ENCODE results near the gene KRT6C.
"Not testable (repeated sequence)": the region's sequence is repeated elsewhere in the genome, so short reads cannot be mapped to it uniquely, and the experiment has no call there.

The KRT6C gene

GRCh38 chr12:52455821-52456220 lies 17.8 kb downstream of the KRT6C start:
- no peak for DNase-seq (ENCODE audit: low read depth)

DNA sequence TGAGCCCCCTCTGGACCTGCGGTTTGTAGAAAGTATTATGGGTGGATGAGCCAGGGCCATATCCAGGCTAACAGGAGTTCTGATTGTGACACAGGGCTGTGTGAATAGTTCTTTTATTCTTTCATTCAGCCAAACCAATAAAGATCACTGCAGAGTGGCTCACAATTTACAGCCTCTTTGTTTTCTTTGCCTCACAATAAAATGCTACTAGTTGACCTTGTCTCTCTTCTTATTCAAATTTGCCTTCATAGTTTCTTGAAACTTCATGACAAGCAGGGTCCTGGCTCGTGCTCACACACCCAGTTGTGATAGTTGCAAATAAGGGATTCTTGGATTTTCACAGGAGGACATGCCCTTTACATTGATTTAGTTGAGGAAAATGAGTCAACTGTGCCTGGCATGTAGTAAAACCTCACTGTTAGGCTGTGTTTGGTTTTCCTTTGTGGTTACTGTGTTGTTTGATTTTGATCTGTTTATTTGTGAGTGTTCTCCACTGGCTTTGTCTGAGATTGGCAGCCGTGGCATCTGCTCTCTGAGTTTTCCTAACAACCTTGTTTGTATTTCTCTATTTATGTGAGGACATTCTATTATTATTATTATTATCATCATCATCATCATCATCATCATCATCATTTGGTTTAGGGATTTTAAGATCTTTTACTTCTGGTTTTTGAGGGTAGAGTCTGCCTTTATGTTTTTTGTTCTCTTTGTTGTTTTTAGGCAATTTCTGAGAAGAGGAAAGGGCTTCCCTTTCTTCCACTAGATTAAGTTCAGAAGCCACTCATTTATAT lies 19.0 kb downstream of the KRT6C start:
- DNase-seq (ENCODE audit: low read depth): no peak

GRCh38 chr12:52452101-52452500 lies 21.5 kb downstream of the KRT6C start, which contains the start of gene KRT6B:
KRT6B (minus strand) TSS chr12:52452146; CDS start chr12:52452078, 68 bp downstream.
- DNase-seq (ENCODE audit: low read depth): no peak

DNA sequence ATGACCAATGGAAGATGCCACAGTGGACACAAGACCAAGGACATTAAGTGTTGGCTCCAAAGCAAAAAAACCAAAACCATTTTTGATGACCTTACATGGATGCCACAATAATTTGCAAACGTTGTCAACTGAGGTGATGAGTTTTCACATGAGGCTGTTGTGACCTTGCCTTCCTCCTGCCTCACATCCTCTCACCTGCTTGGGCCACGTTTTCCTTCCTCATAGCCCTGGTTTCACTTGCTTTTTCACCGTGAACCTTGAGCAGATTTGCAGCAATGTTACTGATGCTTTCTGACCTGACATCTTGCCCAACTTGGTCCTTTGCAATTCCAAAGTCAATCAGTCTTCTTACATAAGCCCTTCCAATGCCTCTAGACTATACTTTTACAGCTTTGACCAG lies 25.4 kb downstream of the KRT6C start:
- no peak for DNase-seq (ENCODE audit: low read depth)

DNA sequence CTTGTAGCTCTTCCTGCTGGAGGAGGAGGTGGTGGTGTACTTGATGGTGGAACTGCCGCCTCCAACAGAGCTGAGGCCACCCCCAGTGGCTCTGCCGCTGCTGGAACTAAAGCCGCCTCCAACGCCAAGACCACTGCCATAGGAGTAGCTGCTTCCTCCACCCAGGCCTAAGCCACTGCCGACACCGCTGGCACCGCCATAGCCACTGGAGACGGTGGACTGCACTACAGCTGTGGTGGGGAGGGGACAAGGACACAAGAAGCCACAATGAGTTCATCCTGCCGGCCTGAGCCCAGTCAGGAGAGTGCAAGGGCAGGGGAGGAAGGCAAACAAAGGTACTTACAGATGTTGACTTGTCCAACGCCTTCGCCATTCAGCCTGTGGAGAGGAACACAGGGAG lies 26.4 kb downstream of the KRT6C start:
- not testable (repeated sequence) for DNase-seq (ENCODE audit: low read depth)

- DNase-seq (ENCODE audit: low read depth): no peak
These were observed 27.1 kb downstream of the KRT6C start for GRCh38 chr12:52446367-52447045.

GRCh38 chr12:52445876-52446275 lies 27.7 kb downstream of the KRT6C start:
- DNase-seq (ENCODE audit: low read depth): no peak

GRCh38 chr12:52444647-52445595 lies 28.7 kb downstream of the KRT6C start:
- DNase-seq (ENCODE audit: low read depth): no peak

DNA sequence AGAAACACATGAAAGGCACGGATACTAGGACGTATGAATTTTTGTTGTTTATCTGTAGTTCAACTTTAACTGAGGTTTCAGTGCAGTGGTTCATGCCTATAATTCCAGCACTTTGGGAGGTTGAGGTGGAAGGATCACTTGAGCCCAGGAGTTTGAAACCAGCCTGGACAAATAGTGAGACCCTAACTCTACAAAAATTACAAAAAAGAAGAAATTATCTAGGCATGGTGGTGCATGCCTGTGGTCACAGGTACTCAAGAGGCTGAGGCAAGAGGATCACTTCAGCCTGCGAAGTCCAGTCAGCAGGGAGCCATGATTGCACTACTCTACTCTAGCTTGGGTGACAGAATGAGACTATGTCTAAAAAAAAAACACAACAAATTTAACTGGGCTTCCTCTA lies 29.6 kb downstream of the KRT6C start:
- no peak for DNase-seq (ENCODE audit: low read depth)

DNA sequence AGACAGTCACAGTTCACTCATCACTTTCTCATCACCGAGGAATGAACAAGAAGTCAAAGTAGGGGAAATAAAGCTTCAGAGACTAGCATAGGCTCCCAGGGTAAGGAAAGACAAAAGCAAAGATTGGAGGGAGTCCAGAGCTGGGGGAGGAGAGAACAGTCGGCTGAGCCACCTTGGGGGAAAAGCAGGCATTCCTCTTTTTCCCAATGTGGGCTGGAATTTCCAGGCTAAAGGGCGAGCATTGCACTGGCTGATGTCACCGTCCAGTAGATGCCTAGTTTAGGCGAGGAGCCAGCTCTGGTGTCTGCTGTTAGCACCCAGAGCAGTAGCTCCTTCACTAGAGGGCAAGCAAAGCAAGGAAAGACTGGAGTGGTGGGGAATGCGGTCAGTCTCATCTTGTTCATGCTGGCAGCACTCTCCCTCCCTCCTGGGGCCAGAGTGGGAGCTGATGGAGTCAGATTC lies 31.0 kb downstream of the KRT6C start:
- no peak for DNase-seq (ENCODE audit: low read depth)

DNA sequence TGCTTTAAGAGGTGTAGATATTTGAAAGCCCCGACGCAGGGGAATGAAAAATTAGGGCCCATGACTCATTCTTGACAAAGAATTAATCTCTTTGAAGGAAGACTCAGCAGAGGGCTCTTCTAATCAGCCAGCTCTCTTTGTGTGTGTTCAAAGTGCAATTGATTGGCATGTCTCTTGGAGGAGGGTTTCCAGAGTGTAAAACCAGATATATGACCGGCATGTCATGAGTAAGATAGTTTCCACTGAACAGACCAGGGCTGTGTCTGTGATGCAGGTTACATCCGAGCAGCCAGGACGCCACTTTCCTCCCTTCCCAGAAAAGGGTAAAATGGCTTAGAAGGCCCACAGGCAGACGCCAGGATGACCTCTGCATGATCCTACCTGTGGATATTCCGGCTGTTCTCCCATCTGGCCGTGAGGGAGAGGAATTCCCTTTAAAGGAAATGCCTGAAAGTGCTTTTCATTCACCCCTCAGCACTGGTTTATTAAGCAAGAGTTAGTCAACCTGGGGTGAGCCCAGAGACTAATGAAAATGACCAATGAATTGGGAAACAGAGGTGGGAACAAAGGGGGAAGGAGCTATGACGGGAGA lies 32.2 kb downstream of the KRT6C start:
- no peak for DNase-seq (ENCODE audit: low read depth)

- DNase-seq (ENCODE audit: low read depth): no peak
These were observed 32.7 kb downstream of the KRT6C start for GRCh38 chr12:52440821-52441319.

GRCh38 chr12:52439845-52440244 lies 33.8 kb downstream of the KRT6C start:
- DNase-seq (ENCODE audit: low read depth): no peak

DNA sequence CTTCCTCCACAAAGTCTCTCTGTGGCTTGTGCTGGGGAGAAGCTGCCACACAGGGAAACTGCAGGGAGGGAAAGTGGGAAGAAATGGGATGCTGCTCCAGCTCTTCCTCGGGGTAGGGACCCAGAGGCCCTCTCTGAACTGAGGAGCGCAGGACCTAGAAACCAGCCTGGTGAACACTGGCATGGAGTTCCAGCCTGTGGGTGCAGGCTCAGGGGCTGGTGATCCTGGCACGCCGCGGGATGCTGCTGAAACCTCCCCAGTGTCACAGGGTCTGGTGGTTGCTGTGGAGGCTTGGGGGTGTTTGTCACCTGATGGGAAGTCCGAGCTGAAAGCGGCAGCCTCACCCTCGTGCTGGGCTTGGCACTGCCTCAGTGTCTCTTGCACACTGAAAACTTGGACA lies 34.2 kb downstream of the KRT6C start:
- DNase-seq (ENCODE audit: low read depth): no peak

DNA sequence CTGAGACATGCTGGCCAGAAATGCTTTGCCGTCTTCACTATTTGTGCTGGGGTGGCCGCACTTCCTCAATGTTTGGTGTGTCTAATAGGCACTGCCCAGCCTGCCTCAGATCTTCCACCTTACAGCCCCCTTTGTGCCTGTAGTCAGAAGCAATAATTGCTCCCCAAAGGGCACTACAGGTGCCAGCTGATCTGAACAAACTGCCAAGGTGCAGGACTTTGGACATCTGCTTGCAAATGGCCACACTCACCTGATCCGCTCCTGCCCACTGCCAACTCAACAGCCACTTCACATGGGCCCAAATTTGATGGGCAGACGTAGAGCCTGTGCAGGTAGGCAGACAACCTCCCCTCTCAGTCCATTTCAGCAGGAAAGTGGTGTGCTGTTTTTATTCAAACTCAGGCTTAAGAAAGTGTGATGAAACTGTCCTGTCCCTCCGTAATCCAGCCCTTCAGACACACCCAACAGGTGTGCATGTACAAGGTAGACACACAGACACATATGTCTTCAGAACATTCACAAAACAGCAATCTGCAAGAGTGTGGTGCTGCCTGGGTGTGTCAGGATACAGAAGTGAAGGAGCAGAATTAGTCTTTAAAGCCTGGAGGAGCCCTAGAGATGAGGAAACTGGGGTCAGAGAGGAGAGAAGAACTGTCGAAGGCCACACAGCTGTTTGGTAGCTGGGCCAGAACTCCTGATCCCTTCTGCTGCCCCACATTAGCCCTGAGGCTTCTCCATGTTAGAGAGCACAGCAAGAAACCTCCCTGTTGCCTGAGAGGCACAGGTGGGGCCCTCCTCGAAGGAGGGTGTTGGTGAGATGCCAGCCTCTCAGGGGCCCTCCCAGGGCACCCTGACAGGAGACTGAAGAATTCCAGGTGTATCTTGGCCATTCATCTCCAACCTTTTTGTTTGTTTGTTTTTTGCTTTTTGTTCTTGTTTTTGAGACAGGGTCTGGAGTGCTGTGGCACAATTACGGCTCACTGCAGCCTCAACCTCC lies 35.0 kb downstream of the KRT6C start:
- DNase-seq (ENCODE audit: low read depth): no peak

DNA sequence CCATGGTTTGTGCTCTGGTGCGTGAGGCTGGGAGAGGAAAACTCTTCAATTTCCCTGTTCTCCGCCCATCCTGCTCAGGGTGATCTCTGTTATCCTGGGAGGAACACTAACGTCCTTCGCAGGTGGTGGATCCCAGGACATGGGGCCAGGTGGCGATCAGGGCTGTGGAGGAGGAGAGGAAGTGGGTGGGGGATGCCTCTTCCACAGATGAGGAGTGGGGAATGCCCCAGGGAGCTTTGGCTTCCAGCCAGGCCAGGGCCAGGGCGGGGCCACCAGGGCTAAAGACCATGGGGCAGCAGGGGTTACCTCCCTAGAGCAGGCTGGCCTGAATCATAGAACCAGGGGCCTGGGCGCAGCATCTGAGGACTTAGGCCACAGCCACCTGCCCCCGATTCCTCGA lies 36.1 kb downstream of the KRT6C start:
- DNase-seq (ENCODE audit: low read depth): no peak

GRCh38 chr12:52436828-52437474 lies 36.7 kb downstream of the KRT6C start:
- no peak for DNase-seq (ENCODE audit: low read depth)

- no peak for DNase-seq (ENCODE audit: low read depth)
These were observed 37.4 kb downstream of the KRT6C start for GRCh38 chr12:52436000-52436827.

DNA sequence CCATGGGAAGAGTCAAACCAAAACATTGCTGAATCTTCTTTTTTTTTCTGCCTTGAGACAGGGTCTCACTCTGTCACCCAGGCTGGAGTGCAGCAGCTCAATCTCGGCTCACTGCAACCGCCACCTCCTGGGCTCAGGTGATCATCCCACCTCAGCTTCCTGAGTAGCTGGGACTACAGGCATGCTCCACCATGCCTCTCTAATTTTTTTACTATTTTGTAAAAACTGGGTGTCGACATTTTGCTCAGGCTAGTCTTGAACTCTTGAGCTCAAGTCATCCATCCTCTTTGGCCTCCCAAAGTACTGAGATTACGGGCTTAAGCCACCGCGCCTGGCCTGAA lies 38.0 kb downstream of the KRT6C start:
- DNase-seq (ENCODE audit: low read depth): no peak
